Activated CD8-positive, alpha-beta memory T cell treated with anti-CD3 and anti-CD28 coated beads for 1 hour (primary cell): Measurements from ENCODE around the gene SNW1.
"Not testable (repeated sequence)": the region's sequence is repeated elsewhere in the genome, so short reads cannot be mapped to it uniquely, and the experiment has no call there.

ENCODE experiments used
- DNase-seq, 2 donors: peaks; one replicate each; pipeline ENCODE4 v3.0.0-alpha.2; 2020; ENCODE audit warnings: low read depth in 1 of 2; ENCODE audit errors: extremely low read depth in 1 of 2

Gene SNW1

DNA sequence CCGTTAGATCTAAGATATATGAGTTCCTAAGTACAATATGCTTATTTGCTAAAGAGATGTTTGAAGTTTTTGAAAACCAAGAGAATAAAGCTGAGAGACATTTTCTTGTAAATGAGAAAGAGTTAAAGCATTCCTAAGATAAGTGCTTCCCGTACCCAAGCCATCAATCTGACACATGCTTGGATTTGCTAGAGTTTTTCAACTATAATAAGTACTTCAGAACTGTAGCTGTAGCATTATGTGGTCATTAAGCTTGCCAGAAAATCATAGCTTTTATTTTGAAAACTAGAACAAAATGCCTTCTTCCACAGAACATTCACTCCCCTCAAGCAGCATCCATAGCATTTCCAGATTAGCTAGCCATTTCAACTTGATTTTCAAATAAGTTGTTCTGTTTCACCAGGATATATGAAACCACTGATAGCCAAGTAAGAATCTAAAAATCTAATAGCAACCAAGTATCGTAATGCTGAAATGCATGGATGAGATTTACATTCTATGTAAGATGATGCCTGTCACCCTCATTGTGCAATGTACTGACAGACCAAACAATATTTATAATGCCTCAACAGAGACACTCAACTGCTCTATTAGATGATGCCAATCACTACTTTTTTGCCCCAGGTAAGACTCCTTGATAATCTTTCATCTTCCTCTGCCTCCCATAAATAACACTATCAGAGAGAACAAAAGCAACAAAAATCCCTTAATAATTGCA, 8.0 kb downstream of the SNW1 start:
- no peak for DNase-seq

DNA sequence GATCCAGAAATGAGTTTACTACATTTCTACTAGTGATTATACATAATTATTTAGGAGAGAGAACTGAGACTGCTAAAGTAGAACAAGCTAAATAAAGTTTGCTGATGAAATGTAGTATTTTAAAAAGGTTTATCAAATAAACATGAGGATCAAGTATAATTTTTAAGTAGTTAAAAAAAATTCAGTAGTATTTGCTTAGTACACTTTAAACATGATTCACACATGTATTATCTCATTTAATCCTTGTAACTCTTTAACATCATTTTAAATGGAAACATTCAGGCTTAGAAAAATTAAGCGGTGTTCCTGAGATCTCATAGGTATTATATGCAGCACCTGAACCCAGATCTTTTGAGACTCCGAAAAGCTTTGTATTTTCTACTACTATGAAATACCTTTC, 8.7 kb downstream of the SNW1 start:
- DNase-seq, result no peak

DNA sequence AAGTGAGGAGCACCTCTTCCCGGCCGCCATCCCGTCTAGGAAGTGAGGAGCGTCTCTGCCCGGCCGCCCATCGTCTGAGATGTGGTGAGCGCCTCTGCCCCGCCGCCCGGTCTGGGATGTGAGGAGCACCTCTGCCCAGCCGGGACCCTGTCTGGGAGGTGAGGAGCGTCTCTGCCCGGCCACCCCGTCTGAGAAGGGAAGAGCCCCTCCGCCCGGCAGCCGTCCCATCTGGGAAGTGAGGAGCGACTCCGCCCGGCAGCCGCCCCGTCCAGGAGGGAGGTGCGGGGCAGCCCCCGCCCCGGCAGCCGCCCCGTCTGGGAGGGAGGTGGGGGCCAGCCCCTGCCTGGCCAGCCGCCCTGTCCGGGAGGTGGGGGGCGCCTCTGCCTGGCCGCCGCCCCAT, 13.5 kb downstream of the SNW1 start:
- not testable (repeated sequence) for DNase-seq

DNA sequence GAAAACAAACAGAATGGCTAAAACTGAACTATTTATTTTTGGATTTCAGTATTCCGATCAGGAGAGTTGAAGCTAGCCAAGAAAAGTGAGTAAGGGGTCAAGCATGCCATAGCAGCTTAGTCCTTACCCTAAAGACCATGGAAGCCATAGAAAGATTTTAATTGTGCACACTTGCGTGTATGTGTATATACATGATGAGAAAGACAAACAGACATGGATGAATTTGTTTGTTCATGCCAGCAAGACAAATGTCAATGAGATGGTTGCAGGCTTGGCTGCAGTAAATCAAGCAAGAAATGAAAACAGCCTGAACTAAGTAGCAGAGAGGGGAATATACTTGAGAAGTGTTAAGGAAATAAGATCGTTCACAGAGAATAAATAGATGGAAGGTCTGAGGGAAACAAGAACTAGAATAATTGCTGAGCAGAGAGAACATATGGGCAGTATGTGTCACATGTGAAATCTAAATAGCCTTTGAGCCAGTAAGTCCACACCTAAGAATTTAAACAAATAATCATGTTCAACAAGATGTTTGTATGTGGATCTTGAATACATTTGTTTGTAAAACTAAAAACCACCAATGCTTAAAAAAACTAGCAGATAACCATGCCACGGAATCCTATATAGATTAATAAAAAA, 14.8 kb downstream of the SNW1 start:
- no peak for DNase-seq

DNA sequence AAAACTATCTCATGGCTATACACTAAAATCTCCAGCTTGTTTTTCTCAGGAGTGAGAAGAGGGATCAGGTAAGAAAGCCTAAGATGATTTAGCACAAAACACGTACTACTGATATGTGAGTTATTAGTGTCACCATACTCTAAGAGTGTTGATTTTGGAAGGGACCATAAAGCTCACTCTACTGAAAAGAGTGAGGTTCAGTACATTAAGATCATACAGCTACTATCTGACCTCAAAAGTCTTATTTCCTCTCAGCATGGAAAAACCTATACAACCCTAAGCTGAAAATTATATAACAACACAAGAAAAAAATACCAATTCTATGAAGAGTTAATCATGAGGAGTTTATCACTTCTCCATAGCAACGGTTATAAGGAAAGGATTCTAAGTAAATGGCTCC, 19.5 kb downstream of the SNW1 start:
- no peak for DNase-seq

DNA sequence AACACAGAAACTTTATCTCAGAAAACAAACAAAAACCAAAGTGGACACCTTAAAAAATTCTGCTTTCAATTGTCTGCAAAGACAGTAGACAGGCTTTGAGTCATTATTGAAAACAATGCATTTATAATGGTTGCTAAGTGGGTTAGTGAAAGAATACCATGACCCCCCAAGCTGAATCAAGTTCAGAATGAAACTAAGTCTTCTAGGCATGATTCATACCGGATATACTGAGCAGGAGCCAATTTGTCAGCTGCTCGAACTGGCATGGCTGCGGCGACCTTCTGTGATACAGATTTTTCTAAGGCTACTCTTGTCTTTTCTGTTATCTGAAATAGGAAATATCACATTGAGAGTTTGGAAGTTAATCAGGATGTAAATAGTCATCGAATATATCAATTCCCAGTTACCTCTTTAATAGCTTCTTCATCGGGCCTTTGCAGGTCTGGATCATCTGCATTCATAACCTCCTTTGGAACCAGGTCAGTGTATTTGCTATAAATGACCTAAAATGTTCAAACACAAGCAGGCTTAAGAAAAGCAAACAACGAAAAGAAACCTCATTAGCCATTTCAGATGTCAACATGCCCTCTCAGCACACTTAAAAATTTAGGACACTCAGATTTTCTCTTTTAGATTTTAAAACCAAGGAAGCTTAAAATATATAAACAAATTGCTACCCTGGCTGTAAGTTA, 22.3 kb downstream of the SNW1 start:
- no peak for DNase-seq

DNA sequence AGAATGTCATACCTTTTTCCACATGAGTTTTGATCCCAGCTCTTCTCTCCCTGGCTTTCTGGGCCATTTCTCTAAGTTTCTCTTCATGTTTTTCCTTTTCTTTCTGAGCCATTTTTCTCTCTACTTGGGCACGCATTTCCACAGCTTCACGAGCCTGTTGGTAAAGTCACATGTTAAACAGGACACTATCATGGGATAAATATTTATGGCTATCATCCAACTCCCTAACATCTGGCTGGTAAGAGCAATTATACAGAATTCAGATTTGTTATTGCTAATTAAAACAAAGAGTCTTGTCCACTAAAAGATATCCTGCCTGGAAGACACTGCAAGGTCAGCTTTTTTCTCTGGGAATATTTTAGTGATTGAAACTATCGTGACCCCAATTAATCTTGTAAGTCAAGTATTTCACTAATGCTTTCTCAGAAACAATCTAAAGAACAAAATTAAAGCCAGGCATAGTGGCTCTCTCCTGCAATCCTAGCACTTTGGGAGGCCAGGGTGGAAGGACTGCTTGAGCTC, 29.9 kb downstream of the SNW1 start:
- DNase-seq, result no peak

DNA sequence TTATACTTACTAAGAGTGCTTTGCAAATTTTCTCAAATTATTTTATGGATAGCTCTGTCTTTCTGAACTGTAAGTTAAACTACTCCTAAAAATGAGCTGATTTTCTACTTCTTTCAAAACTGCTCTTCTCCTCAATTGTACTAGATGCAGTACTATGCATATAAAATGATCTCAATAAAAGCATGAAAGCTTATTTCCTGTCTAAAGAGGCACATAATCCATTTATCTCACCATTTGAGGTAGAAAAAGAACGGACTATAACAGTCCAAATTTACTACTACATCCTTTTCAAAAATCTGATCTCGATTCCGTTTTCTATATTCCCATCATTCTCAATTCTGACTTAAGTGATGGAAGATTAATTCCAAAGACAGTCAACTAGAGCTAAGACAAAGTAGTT, 38.7 kb downstream of the SNW1 start:
- DNase-seq, result no peak

DNA sequence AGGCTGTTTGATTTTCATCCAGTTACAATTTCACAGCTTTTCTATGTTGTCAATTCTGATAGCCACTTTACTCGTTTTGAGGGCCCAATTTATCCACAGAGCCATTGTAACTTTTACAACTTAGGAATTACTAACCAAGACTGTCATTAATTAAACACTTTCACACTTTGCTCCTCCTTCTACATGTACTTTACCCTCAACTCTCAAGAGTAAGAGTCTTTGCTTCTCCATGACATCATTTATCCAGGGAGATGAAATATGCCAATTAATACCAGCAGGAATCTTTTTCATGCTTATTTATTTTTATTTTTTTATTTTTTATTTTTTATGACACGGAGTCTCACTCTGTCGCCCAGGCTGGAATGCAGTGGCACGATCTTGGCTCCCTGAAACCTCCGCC, 39.5 kb downstream of the SNW1 start:
- DNase-seq, result no peak

DNA sequence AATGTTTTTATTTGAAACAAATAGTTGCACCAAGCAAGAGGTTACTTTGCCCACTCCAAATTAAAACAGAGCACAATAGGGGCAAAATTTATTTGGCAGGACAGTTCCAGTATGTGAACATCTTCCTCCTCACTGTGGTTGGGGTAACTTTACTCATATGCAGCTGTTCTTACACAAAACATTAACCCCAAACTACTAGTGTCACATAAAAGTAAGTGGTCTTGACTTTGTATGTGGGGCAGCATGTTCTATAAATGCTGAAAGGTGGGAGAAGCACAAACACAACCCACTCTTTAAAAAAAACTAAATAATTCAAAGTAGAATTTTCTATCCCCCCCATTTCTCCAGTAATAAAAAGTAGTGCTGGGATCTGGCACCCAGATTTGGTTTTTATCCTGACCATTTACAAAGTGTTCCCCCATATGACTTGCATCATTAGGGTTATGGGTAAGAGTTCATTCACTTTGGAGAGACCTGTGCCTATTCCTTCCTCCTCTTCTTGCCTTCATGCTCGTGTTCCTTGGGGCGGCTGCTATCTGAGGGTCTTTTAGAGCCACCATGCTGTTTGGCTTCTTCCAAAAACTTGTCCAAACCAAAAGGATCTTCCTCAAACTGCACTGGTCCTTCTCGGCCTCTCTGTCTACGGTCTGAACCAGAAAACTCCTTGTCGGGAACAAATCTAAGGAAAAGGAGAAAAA, 43.2 kb downstream of the SNW1 start:
- no peak for DNase-seq

DNA sequence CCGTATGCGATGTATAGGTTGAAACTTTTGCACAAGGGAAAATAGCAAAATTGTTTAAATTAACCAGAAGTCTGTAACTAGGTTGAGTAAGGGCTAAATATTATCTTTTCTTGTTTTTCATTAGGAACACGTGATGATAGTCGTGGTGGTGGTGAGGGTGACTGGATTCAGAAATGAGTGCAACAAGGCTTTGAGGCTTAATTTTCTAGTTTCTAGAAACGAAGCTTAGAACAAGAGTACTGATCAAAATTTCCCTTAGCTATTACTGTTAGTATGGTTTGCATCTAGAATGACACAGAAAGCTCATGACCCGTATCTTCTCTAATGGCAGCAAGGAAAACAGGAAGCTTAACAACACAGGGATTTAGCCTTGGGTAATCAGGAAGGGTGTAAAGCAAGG, 46.0 kb downstream of the SNW1 start:
- DNase-seq, result no peak

DNA sequence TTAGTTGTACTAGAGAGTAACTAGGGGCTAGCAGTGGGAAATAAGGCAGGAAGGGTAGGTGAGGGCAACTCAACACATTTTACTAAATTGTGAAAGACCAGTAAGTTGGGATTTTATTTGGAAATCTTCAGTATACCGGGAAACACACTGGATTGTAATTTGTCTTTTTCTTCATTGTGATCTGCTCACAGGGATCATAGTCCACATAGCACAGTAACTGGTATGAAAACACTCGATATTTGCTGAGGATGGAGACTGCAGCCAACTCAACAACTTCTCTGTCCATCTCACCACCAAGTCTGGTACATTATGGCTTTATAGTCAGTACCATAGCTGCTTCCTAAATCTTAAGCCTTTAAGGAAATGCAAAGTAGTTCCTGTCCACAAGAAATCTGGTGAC, 50.6 kb downstream of the SNW1 start:
- DNase-seq, result no peak

DNA sequence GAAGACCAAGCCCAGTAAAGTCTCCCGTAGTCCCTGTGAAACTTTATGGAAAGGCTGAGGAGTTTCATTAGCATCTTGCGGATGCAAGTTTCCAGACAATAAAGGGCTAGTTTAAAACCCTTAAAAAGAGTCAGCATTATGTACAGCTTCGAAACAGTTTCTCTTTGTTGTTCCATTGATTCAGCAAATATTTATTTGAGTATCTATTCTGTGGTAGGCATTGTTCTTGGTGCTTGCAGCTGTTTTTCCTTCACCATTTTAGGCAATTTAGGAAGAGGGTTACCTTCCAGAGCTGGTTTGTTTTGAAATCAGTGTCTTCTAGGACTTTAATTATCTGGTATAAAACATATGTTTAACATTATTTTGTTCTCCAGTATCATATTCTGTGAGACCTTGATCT, 51.5 kb downstream of the SNW1 start:
- DNase-seq, result no peak

DNA sequence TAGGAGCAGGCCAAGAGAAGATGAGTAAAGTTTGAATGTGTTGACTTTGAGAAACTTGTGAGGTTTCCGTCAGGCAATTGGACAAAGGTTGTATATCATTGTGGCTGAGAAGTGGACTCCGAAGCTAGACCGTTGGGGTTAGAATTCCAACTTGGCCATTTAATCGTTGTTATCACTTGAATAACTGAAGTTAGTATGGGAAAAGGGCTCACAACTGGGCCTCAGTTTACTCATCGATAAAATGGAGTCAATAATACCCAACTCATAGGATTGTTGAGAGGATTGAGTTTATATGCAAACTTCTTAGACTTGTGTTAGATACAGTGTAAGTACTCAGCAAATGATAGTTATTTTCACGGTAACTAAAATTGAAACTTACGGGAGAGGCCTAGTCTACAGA, 52.2 kb downstream of the SNW1 start:
- DNase-seq, result no peak

DNA sequence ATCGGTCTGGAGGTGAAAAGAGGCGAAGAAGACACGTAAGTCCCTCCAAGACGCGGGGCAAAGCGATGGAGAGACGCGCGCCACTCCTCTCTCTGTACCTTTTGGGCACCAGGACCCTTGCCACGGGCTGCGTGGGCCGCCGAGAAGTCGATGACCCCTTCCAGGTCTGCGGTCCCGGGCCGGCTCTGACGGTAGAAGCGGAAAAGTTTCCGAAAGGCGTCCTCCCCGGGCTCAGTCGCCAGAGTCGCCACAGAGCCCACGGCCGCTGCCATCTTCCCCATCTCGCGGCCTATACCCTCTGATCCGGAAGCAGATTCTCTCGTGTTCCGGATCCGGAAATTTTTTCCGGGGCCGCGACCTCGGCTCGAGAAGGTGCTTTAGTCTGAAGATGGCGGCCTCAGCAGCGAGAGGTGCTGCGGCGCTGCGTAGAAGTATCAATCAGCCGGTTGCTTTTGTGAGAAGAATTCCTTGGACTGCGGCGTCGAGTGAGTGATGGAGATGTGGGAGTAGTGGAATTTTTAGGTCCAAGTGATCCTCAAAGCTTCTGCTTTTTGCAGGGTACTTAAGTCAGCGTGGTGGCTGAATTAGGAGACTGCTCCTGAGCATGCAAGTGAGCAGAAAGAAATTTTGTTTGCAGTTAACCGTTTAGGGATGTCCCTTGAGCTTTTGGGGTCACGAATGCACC, 53.1 kb downstream of the SNW1 start, which contains the start of the genes ALKBH1 and SLIRP:
Gene ALKBH1 (minus strand): TSS at position 300 of the 685 bp plus-strand sequence. CDS start 19 bp downstream, at position 281.
Gene SLIRP (plus strand): TSS at position 380 of the 685 bp plus-strand sequence. CDS start 9 bp downstream, at position 389.
- DNase-seq, result peak; percentile 57 to 77

DNA sequence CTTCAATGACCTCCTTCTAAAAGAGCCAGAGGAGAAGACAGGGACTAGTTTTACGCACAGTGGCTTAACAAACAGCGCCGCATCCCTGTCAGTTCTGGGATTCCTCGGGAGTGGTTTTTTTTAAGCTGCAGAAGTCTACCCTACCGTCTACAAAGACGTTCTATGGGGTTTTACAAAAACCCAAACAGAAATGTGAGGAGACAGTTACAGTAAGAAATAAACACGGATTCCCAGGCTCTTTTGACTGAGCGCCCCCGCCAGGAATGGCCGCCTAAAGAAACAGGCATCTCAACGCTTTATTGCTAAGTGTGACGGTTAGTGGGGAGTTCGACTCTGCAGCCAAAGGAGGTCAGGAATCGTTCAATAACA, 53.6 kb downstream of the SNW1 start:
- DNase-seq, result no peak

DNA sequence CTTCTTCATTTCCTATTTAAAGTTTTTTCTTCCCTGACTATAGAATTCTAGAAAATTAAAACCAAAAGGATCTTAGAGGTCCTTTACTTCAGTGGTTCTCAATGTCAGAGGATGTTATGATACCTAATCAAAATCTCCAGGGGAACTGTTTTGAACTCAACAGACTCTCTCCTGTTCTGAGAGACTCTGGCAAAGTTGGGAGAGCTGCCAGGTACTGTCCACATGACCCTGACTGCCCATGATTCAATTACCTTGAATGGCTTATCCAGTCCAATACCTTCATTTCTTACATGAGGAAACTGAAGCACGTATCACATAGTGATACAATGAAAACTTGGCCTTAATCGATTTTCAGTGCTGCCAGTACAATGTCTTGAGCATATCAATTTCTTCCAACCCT, 69.7 kb downstream of the SNW1 start:
- DNase-seq, result no peak

DNA sequence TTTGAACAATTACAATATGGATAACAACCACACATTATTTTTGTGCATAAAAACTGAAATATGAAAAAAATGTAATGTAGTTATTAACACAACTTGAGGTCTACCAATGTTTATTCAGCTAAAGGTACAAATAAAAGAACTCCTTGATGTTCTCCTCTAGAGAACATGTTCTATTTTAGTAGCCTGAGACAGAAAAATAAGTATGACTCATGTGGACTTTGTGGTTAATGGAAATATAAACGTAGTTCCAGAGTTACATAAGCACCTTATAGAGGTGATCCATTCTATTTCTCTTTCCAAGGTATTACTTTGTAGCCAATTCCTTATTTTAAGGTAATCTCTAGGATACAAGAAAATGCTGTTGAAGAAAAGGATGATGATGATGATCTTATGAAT, 78.8 kb downstream of the SNW1 start:
- no peak for DNase-seq

DNA sequence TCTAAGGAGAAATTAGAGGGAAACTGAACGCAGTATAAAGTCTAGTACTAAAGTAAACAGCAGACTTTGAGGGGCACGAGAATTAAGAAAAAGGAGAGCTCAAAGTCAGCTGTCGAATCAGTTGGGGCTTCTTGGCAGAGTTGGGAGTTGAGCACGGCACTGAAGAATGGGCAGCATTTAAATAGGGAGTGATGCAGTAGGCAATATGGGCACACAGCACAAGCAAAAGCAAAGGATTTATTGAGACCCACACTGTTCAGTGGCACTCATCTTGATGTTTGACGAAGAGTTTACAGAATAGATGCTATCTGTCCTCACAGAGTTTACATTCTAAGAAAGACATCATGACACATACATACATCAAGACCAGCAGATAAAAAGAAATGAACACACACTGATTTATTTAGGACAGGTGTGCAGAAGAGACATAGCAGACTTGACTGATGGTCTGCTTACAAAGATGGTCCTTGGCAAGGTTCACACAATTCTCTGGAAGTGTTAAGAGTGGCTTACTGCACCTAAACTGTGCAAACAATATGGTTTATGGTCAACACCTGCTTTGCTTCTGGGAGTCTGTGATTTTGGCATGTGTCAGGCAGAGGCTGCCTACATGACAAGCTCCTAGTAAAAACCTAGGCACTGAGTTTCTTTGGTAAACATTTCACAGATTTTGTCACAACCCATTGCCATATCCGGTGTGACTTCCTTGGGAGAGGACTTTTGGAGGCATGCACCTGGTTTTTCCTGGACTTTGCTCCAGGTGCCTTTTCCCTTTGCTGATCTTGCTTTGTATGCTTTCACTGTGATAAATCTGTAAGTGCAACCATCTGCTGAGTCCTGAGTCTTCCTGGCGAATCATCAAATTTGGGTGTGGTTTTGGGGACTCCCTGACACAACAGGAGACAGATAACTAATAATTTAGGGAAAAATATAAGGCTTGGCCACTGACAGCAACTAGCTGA, 79.5 kb downstream of the SNW1 start:
- DNase-seq, result no peak

DNA sequence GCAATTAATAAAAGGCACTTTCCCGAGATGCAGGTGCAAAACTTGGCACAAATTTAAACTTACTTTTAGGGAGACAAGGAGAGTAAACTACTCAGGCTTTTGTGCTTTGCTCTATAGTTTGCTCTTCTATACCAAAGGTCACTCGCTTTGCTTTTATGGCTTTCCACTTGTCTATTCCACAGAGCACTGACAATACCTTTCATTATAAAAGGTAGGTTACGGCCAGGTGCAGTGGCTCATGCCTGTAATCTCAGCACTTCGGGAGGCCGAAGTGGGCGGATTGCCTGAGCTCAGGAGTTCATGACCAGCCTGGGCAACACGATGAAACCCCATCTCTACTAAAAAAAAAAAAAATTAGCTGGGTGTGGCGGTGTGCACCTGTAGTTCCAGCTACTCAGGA, 86.0 kb downstream of the SNW1 start:
- no peak for DNase-seq
